ENCODE measurements around the gene ATP6V0B.

DNA sequence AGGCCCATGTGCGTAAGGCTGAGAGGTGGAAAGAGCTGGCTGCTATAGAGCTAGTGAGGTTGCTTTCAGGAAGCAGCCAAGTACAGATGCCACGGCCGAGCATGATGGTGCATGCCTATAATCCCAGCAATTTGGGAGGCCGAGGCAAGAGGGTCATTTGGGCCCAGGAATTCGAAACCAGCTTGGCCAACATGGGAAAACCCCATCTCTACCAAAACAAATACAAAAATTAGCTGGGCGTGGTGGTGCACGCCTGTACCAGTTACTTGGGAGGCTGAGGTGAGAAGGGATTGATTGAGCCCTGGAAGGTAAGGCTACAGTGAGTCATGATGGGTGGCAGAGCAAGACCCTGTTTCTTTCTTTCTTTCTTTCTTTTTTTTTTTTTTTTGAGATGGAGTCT is 19.3 kb downstream of the ATP6V0B start:
- TF ChIP-seq CTCF (IDR thresholded peaks at IDR 0.05) = no peak
- no peak for TF ChIP-seq EZH2 (IDR thresholded peaks at IDR 0.05; ENCODE audit: borderline replicate concordance, insufficient read depth, low read depth, low read length, poor library complexity, severe bottlenecking)

Data from B cell (primary cell).